Measurements from ENCODE around the gene CFAP97.
"Not testable (repeated sequence)": the region's sequence is repeated elsewhere in the genome, so short reads cannot be mapped to it uniquely, and the experiment has no call there.

Gene CFAP97

DNA sequence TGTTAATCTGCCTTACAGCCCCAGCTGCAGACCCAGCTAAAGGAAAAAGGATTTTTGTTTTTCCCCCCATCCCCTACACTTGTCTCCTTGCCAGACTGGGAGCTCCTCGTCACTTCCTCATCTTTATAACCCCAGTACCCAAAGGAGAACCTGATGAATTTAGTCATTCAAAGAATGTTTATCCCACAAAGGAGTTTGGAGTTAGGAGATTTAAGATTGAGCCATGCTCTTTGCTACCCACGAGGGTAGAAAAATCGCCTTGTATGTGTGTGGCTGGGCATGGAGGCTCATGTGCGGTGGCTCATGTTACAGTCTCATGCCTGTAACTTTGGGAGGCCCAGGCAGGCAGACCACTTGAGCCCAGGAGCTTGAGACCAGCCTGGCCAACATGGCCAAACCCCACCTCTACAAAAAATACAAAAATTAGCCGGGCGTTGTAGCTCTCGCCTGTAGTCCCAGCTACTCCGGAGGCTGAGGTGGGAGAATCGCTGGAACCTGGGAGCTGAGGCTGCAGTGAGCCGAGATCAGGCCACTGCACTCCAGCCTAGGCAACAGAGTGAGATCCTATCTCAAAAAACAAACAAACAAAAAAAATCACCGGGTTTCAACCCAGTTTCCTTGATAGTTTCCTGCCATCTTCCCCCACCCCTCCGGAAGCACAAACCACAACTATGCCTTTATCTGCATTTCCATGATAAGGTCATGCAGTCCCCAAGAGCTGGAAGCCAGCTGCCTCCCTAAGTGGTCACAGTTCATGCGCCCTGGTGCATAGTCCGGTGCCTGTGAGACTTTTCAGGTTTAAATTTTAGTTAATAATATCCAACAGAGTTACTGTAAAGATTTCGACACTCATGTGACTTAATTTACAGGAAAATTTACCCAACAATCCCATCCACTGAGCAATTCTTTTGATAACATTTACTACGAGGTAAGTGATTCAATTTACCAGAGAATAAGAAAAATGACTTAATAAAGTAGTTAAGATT, 1.5 kb downstream of the CFAP97 start:
- DNase-seq (ENCODE audit: low read depth) = peak; percentile 55
- TF ChIP-seq, protein P1, sequence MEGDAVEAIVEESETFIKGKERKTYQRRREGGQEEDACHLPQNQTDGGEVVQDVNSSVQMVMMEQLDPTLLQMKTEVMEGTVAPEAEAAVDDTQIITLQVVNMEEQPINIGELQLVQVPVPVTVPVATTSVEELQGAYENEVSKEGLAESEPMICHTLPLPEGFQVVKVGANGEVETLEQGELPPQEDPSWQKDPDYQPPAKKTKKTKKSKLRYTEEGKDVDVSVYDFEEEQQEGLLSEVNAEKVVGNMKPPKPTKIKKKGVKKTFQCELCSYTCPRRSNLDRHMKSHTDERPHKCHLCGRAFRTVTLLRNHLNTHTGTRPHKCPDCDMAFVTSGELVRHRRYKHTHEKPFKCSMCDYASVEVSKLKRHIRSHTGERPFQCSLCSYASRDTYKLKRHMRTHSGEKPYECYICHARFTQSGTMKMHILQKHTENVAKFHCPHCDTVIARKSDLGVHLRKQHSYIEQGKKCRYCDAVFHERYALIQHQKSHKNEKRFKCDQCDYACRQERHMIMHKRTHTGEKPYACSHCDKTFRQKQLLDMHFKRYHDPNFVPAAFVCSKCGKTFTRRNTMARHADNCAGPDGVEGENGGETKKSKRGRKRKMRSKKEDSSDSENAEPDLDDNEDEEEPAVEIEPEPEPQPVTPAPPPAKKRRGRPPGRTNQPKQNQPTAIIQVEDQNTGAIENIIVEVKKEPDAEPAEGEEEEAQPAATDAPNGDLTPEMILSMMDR (IDR thresholded peaks at IDR 0.05; ENCODE audit: low read depth, low read length) = no peak
- TF ChIP-seq, protein P2, sequence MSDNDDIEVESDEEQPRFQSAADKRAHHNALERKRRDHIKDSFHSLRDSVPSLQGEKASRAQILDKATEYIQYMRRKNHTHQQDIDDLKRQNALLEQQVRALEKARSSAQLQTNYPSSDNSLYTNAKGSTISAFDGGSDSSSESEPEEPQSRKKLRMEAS (IDR thresholded peaks at IDR 0.05; ENCODE audit: low read depth, low read length) = no peak

DNA sequence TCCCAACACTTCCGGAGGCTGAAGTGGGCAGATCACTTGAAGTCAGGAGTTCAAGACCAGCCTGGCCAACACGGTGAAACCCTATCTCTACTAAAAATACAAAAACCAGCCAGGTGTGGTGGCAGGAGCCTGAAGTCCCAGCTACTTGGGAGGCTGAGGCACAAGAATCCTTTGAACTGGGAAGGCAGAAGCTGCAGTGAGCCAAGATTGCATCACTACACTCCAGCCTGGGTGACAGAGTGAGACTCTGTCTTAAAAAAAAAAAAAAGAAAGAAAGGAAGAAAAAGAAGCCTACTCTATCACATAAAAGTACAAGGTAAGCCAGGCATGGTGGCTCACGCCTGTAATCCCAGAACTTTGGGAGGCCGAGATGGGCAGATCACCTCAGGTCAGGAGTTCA, 5.6 kb downstream of the CFAP97 start:
- H3K4me3 ChIP-seq (ENCODE audit: low read depth, low read length); DNase-seq (ENCODE audit: low read depth): not testable (repeated sequence)

More for the DNA sequence above, 1.5 kb downstream of the CFAP97 start:
- H3K4me3 ChIP-seq (ENCODE audit: low read depth, low read length) = peak overlapping the region; percentile 74

DNA sequence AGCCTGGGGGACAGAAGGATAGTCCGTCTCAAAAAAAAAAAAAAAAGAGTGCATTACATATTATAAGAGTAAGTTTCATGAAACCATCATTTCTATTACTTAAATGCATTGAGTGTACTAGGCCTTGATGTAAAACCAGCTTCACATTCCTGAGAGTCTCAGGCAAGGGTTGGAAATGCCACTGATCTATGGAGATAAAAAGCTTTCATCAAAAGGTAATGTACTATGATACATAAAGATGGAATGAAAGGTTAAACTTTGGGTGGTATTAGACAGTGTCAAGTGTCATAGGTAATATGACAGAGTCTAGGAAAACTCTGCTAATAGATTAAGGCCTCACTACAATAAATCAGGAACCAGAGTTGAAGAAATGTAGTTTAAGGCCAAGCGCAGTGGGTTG, 7.4 kb downstream of the CFAP97 start:
- no peak for DNase-seq (ENCODE audit: low read depth)
- no peak for TF ChIP-seq POLR2A (IDR thresholded peaks at IDR 0.05; ENCODE audit: extremely low read depth, insufficient read length)
- TF ChIP-seq, protein P2 (IDR thresholded peaks at IDR 0.05; ENCODE audit: low read depth, low read length) = no peak
- TF ChIP-seq MYC (IDR thresholded peaks at IDR 0.05; ENCODE audit: low read depth, low read length) = no peak
- TF ChIP-seq, protein P1 (IDR thresholded peaks at IDR 0.05; ENCODE audit: low read depth, low read length) = no peak

DNA sequence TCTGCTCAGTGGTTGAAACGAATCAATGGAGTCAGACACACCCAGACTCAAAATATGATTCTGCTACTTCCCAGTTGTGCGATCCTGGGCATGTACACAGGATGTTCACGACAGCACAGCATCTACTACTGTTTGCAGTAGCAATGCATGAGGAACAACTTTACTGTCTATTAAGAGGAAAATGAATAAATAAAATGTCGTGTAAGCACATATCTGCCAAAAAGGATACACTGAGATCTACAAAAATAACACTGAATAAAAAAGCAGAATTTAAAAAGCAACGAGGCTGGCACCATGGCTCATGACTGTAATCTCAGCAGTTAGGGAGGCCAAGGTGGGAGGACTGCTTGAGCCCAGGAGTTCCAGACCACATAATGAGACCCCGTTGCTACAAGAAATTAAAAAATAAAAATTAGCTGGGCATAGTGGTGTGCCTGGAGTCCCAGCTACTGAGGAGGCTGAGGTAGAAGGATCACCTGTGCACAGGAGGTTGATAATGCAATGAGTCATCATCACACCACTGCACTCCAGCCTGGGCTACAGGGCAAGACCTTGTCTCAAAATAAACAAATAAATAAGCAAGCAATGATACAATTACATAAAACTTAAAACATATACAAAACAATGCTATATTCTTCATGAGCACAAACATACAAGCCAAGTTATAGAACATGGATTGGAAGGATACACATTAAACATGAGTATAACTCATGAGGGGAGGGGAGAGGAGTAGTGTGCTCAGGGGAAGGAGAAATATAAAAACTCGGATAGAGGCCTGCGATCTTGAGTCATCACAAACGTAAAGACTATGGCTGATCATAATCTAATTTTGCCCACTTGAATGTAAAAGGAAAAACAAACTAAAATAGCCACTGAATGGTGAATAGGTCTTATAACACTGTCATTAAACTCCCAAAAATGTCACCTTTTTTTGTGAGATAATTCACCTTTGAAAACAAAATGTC, 8.6 kb downstream of the CFAP97 start:
- no peak for DNase-seq (ENCODE audit: low read depth)
- TF ChIP-seq, protein P2 (IDR thresholded peaks at IDR 0.05; ENCODE audit: low read depth, low read length) = no peak
- TF ChIP-seq, protein P1 (IDR thresholded peaks at IDR 0.05; ENCODE audit: low read depth, low read length) = no peak
- TF ChIP-seq POLR2A (IDR thresholded peaks at IDR 0.05; ENCODE audit: extremely low read depth, insufficient read length) (no peak), MYC (IDR thresholded peaks at IDR 0.05; ENCODE audit: low read depth, low read length) (no peak)
- no peak overlapping the region for H3K4me3 ChIP-seq (ENCODE audit: low read depth, low read length)

More for the DNA sequence above, 7.4 kb downstream of the CFAP97 start:
- no peak overlapping the region for H3K4me3 ChIP-seq (ENCODE audit: low read depth, low read length)

DNA sequence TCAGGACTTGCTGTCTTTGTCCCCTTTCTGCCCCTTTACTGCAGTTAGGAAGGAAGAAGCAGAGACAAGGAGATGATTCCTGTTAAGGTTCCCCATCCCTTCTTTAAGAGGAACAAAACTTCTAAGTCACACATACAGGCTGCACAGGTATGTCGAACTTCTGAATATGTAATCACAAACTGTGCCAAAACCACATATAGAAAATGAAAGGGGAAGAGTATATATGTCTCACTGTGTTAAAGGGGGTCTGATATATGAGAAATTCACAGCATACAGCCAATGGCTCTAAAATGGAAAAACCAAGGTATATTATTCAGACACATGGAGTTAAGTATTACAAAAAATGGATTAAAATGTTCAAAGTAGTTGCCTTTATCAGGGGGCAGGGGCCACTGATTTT, 11.7 kb downstream of the CFAP97 start:
- DNase-seq (ENCODE audit: low read depth) = no peak
- no peak for TF ChIP-seq MYC (IDR thresholded peaks at IDR 0.05; ENCODE audit: low read depth, low read length)
- TF ChIP-seq, protein P1 (IDR thresholded peaks at IDR 0.05; ENCODE audit: low read depth, low read length) = no peak
- no peak overlapping the region for H3K4me3 ChIP-seq (ENCODE audit: low read depth, low read length)

DNA sequence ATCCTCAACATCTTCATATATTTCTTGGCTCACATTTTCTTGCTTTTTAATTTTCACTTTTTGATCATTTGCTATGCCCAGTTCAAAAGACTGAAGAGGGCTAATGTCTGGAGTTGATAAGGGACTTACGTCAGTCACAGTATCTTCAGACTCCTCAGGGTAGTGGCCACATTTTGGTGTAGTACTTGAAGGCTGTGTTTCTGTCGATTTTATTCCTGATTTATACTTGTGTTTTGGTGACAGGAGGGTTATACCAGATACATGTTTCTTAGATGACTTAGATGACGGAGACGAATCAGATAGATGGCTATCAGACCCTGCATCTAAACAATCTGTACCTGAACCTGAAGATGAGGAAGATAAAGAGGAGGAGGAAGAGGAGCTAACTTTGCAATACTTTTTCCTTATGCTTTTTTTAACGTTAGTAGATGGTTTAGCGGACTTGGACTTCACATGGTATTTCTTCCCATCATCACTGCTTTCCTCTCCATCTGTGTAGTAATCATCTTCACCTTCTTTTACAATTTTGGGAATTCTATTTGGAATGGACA, 13.4 kb downstream of the CFAP97 start:
- DNase-seq (ENCODE audit: low read depth) = no peak
- H3K4me3 ChIP-seq (ENCODE audit: low read depth, low read length) = no peak overlapping the region
- TF ChIP-seq MYC (IDR thresholded peaks at IDR 0.05; ENCODE audit: low read depth, low read length) (no peak), POLR2A (IDR thresholded peaks at IDR 0.05; ENCODE audit: extremely low read depth, insufficient read length) (no peak)
- TF ChIP-seq, protein P1 (IDR thresholded peaks at IDR 0.05; ENCODE audit: low read depth, low read length) = no peak
- TF ChIP-seq, protein P2 (IDR thresholded peaks at IDR 0.05; ENCODE audit: low read depth, low read length) = no peak

All from NB4 (cell line).